Activated CD4-positive, alpha-beta T cell treated with anti-CD3 and anti-CD28 coated beads, Interleukin-2, amount 50 U/mL, for 4 hours (primary cell): ENCODE results near the gene NADK2.
A peak's percentile ranks its signal among the peaks of the same experiment; 100 is the strongest.
"Not testable (repeated sequence)": the region's sequence is repeated elsewhere in the genome, so short reads cannot be mapped to it uniquely, and the experiment has no call there.

Source experiments
- DNase-seq, 2 experiments: peaks; one replicate each; pipeline ENCODE4 v3.0.0-alpha.2; 2020

The NADK2 gene, protein sequence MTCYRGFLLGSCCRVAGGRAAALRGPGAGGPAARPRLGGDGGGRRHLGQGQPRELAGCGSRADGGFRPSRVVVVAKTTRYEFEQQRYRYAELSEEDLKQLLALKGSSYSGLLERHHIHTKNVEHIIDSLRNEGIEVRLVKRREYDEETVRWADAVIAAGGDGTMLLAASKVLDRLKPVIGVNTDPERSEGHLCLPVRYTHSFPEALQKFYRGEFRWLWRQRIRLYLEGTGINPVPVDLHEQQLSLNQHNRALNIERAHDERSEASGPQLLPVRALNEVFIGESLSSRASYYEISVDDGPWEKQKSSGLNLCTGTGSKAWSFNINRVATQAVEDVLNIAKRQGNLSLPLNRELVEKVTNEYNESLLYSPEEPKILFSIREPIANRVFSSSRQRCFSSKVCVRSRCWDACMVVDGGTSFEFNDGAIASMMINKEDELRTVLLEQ

DNA sequence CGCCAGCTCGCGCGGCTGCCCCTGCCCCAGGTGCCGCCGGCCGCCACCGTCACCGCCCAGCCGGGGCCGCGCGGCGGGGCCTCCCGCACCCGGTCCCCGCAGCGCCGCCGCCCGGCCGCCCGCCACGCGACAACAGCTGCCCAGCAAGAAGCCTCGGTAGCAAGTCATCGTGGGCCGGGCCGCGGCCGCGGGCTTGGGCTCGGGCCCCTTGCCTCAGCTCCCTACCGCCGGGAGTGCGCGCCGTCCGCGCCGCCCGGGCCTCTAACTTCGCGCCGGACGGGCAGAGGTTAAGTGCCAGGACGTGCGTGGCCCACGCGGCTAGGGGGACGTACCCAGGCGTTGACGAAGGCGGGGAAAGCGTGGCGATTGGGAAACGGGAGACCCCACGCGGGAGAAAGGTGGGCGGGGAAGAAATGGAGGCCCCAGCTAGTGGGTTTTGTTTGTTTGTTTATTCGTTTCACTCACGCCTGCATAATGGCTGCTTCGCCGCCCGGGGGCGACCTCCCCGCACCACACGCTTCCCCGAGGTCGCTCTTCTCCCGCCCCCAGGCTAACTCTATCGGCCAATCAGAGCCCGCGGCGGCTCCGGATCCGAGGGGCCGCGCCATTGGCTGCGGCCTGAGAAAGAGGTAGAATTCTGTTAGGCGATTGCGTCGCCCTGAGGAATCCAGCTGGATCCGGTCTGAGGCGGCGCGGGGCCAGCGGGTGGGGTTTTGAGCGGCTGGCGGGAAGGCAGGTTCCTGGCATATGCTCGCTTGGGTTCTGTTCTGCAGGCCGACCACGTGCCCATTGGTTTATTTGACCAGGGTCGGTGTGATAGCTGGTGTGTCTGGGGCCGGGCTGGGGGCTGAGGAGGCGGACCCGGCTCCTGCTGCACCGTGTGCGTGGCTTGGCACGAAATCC lies at the start of gene NADK2:
NADK2 (minus strand) TSS at position 295 of the 903 bp plus-strand sequence; CDS start at position 168, 127 bp downstream.
- DNase-seq: peak; percentile 92 to 93

GRCh38 chr5:36285837-36286615 lies 44.3 kb upstream of the NADK2 start:
- no peak for DNase-seq

DNA sequence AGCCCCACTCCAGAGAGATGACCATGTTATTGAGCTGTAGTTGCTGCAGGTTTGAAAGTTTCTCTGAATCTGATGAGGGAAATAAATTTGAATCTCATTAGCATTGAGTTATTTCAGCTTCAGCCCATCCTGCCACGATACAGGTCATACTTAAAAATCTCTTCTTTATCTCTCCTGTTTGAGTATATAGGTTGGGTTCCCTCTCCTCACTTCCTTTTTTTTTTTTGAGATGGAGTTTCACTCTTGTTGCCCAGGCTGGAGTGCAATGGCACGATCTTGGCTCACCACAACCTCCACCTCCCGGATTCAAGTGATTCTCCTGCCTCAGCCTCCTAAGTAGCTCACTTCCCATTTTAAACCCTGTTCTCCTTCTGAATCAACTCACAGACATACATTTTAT lies 42.0 kb upstream of the NADK2 start:
- not testable (repeated sequence) for DNase-seq

- DNase-seq: no peak
Observed at GRCh38 chr5:36281626-36282025, 39.9 kb upstream of the NADK2 start.

DNA sequence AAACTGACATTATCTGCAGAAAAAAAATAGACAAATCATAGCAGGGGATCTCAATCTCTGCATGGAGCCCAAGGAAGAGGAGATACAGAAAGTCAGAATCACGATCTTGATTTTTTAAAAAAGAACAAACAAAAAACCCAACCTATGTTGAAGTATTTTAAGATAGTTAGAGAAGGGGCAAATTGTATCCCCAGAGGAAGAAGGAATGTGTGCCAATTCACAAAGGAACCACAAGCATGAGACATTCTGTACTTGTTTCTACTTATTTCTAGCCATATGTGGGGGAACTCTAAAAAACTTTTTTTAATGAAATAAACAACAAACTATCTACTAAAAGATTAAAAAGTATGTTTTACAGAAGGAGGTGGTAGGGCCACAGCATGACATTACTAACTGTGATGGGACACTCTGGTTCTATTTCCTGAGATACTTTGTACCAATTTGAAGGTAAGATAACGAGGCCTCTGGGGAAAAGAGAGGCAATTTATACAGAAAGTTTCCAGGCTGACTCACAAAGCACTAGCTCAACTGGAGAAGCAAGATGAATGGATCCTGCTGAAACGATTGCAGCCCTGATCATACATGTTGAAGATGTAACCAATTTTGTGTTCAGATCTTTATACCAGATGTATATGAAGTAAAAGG lies 37.5 kb upstream of the NADK2 start:
- DNase-seq: no peak

GRCh38 chr5:36277521-36278176 lies 35.9 kb upstream of the NADK2 start:
- no peak for DNase-seq

GRCh38 chr5:36276864-36277263 lies 35.1 kb upstream of the NADK2 start:
- no peak for DNase-seq

DNA sequence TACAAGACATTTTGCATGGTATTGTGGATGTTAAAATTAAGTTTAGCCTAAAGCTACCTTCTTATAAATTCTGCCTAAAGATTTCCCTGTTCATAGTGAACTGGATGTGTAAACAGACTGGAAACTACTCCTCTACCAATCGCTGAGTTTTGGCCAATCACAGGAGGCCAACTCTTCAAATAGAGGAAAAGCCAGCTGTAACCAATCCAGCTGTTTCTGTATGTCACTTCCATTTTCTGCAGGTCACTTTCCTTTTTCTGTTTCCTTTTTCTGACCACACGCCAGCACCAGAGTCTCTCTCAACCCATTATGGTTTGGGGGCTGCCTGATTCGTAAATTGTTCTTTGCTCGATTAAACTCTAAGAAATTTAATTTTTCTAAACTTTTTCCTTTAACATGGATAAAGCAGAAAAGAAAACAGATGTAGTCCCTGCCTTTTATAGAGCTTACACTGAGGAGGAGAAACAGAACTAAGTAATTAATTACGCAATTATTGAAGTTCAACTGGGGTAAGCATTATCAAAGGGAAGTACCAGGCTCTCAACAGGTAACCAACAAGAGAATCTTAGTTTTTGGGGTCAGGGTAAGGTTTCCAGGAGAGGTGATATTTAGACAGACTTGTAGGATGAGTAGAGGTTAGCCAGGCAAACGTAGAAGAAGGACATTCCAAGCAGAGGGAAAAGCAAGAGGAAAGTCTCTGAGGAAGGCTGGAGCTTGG lies 32.2 kb upstream of the NADK2 start:
- DNase-seq: no peak

DNA sequence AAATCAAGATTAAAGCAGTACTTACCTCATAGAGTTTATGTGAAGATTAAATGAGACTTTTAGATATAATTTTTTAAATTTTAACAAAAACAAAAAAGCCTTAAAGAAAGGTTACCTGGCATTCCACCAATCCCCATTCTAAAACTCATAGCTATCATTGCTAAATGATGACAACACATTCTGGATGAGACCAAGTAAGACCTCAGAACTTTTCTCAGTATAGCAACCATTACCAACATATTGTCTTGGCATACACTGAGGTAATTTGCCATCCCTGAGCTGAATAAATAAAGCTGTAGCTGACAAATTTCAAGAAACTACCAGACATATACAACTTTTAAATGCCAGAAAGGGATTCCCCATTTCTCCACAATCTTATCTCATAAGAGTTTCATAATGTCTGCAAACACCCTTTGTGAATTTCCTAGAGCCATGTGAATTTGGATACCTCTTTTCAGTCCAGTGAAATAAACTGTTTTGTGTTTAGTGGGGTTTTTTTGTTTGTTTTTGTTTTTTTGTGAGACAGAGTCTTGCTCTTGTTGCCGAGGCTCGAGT lies 30.5 kb upstream of the NADK2 start:
- DNase-seq: no peak

GRCh38 chr5:36270876-36271575 lies 29.3 kb upstream of the NADK2 start:
- no peak for DNase-seq

DNA sequence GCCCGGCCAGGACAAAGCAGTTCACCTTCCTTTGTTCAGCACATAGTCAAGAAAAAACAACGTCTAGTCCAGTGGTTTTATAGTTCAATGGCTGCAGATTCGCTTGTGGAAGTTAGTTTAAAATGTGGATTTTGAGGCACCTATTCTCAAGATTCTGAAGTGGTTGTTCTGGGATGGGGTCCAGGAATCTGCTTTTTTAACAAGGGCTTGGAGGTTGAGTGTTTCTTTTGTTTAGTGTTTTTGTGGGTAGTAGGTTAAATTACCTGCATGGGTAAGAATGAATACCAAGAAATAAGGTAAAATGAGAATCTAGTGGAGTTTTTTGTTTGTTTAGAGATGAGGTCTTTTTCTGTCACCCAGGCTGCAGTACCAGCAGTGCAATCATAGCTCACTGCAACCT lies 28.4 kb upstream of the NADK2 start:
- DNase-seq: no peak

GRCh38 chr5:36269478-36269877 lies 27.8 kb upstream of the NADK2 start:
- DNase-seq: no peak

GRCh38 chr5:36267905-36268304 lies 26.2 kb upstream of the NADK2 start:
- no peak for DNase-seq

GRCh38 chr5:36264202-36264760 lies 22.6 kb upstream of the NADK2 start:
- DNase-seq: no peak

DNA sequence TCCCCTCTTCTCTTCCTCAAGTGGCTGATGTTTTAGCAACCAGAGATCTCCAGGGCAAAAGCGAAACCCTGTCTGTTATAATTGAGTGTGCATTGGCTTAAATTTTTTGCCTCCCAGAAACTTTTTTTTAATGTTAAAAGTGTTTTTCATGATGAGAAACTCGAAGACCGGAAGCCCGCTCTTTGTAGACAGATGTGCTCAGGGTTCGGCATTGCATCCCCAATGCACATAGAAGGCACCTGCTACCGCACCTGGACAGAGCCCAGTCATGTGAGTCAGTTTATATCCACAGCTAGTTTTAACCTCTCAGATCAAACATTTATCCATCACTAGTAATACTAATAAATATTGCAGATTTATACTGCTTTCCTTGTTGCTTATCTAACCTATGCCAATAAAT lies 19.5 kb upstream of the NADK2 start:
- DNase-seq: no peak

DNA sequence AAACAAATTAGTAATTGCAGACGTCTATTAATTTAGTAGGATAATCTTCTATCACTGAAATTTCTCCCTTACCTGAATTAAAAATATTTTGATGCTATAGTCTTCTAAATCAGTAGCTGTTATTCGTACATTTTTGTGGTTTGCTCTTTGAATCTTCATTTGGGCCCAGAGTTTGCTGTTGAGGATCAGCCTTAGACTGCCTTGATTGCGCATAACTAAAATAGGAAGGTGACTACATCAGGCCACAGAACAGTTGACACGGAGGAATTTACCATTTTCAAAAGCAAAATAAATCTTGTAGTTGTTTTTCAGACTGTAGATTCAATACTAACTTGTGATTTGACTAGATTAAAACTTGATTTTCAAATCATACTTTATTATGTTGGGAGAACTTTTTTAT lies 11.8 kb upstream of the NADK2 start:
- no peak for DNase-seq

DNA sequence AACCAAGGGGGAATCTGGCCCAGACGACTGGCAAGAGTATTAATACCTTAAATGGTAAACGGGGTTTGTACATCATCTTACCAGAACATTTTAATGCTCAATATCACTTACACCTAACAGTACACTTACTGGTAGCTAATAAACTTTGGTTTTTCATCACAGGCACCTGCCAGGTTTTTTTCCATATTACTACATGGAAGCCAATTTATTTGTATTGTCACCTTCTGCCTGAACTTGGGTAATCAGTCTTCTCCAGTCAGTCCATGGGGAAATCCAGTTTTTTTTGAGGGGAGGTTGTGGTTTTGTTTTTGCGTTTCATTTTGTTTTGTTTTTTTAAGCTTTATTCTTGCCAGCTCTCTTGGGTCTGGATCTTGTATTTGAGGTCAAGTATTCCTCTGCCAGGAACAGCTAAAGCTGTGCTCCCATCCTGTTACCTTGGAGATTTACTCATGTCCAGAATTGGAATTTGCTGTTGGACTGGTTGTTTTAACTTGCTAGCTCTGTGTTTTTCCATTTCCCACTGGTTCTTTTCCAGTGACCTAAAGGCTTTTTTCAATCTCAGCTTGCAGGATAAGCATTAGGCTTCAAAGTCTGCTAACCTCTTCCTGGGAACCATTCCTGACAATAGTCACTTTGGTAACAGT lies 11.1 kb upstream of the NADK2 start:
- DNase-seq: no peak

DNA sequence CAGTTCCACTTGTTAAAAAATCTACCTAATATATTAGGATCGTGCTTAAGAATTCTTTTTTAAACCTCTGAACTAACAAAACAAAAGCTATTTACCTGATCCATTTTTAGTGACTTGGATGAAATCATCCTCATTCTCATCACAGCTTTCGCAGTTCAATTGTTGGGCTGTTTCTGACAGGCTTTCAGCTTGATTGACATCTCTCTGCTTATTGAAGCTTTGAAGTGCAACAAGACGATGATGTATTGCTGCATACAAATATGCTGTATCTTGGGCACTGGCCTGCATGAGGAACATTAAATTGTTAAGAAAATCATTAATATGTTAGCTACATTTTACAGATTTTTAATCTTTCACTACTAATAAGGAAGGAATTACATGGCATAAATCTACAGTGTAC lies 9.5 kb upstream of the NADK2 start:
- no peak for DNase-seq

DNA sequence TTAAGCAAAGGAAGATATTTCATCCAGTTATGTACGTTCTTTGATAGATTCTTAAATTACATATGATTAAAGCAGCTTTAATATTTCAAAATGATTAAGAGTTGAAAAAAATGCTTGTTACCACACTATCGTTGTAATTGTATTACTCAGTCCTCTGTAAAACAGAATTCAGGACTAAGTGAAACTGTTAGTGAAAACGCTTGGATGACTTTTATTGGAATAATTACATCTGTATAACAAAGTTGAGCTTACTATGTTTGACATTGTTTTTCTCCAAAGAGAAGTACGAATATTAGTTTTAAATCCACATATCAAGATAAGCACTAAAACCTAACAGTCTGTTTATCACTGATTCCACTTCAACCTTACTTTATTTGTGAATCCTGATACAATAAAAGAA lies 8.7 kb upstream of the NADK2 start:
- no peak for DNase-seq
